HepG2 (cell line): Measurements from ENCODE around the gene SPHK2. TPM values are rescaled to one million over a fixed set of nuclear protein-coding genes. Genes with fewer than 3 reads are reported as not detected.

ENCODE experiments used
- DRAP1 ChIP-seq: IDR thresholded peaks from 2 replicates; pipeline ENCODE4 v1.6.1; 2016; ENCODE audit warnings: missing genetic modification reagents, missing compliant biosample characterization
- HOXA9 ChIP-seq: sonication (generic); formaldehyde crosslinking; IDR thresholded peaks from 2 replicates; pipeline ENCODE4 v1.8.1; 2022; ENCODE audit warnings: missing genetic modification reagents, mild to moderate bottlenecking, moderate library complexity, borderline replicate concordance
- IKZF5 ChIP-seq: IDR thresholded peaks from 2 replicates; pipeline ENCODE4 v1.6.1; 2018; ENCODE audit warnings: missing genetic modification reagents, mild to moderate bottlenecking, missing compliant biosample characterization
- MNT ChIP-seq: fragments of 450-650 bp; IDR thresholded peaks from 2 replicates; pipeline ENCODE4 v1.6.1; 2016
- RAD51 ChIP-seq: fragments of 450-650 bp; IDR thresholded peaks from 2 replicates; pipeline ENCODE4 v1.6.1; 2016; ENCODE audit warnings: borderline replicate concordance
- RBM22 ChIP-seq: fragments of 200-400 bp; formaldehyde crosslinking; optimal IDR thresholded peaks from 2 replicates; pipeline ENCODE3; 2017; ENCODE audit warnings: mild to moderate bottlenecking, low read length, moderate library complexity
- TAF15 ChIP-seq: fragments of 200-400 bp; formaldehyde crosslinking; IDR thresholded peaks from one replicate; pipeline ENCODE4 v1.6.1; 2018; ENCODE audit warnings: mild to moderate bottlenecking, low read depth, low read length; ENCODE audit not compliant: poor library complexity, severe bottlenecking
- TGIF2 ChIP-seq: IDR thresholded peaks from 2 replicates; pipeline ENCODE4 v1.6.1; 2016; ENCODE audit warnings: control low read depth, missing compliant biosample characterization
- ZFYVE20 ChIP-seq: sonication (generic); formaldehyde crosslinking; IDR thresholded peaks from 2 replicates; pipeline ENCODE4 v1.8.0; 2023; ENCODE audit warnings: low read depth, mild to moderate bottlenecking, moderate library complexity, missing genetic modification reagents, borderline replicate concordance
- ZHX2 ChIP-seq, 2 experiments: sonication (generic) in 1 of 2; formaldehyde crosslinking in 1 of 2; IDR thresholded peaks; 2 replicates each; pipeline versions ENCODE4 v1.6.1 to v1.9.0; 2014 to 2022; ENCODE audit warnings: antibody characterized with exemption in 1 of 2, borderline replicate concordance in 1 of 2, inconsistent platforms in 1 of 2, low read depth in 1 of 2, missing genetic modification reagents in 1 of 2
- ZNF326 ChIP-seq: sonication (generic); formaldehyde crosslinking; IDR thresholded peaks from 2 replicates; pipeline ENCODE4 v1.4.0; 2020; ENCODE audit warnings: missing genetic modification reagents, borderline replicate concordance
- ZNF512 ChIP-seq: sonication (generic); formaldehyde crosslinking; IDR thresholded peaks from 2 replicates; pipeline ENCODE4 v1.4.0; 2020; ENCODE audit warnings: mild to moderate bottlenecking, missing genetic modification reagents
- ZNF558 ChIP-seq: sonication (generic); formaldehyde crosslinking; IDR thresholded peaks from 2 replicates; pipeline ENCODE4 v1.9.0; 2022; ENCODE audit warnings: mild to moderate bottlenecking, missing genetic modification reagents, borderline replicate concordance
- ZNF564 ChIP-seq: sonication (generic); formaldehyde crosslinking; IDR thresholded peaks from 2 replicates; pipeline ENCODE4 v1.8.1; 2023; ENCODE audit warnings: mild to moderate bottlenecking, missing genetic modification reagents
- polyA plus RNA-seq, 8 experiments: library from polyadenylated mRNA; depleted of rRNA in 3 of 8; stranded (reverse) in 7 of 8; unstranded in 1 of 8; fragments of >200 nt; fragmentation: Illumina TruSeq in 4 of 8; extraction: Trizol in 4 of 8; gene quantifications; 2 replicates each; pipeline versions ENCODE4 v1.2.1 to v1.2.3, GENCODE V29; 2011 to 2016; ENCODE audit warnings: low read depth in 4 of 8, missing spikeins in 1 of 8, mixed read lengths in 1 of 8; ENCODE audit not compliant: insufficient read depth in 1 of 8
- total RNA-seq, 5 experiments: library from RNA; depleted of rRNA; stranded (reverse); fragments of >200 nt; fragmentation: Illumina TruSeq; extraction: Trizol; gene quantifications; 2 replicates each; pipeline ENCODE4 v1.2.3, GENCODE V29; 2016; ENCODE audit warnings: low read depth in 1 of 5

Gene SPHK2
- total and polyA plus RNA-seq, 2 of the 13 experiments (the other 11 are each of a cell fraction or from before 2014, with no cell fraction given), result 2.9 to 14.4 TPM

- TF ChIP-seq ZNF512 (CRISPR knock-in tag), result no peak
- TF ChIP-seq DRAP1, result peak; percentile 80
- TF ChIP-seq MNT, result peak; percentile 84
- no peak for TF ChIP-seq ZHX2 (IDR thresholded peaks at IDR 0.05; ENCODE audit: low read depth)
- TF ChIP-seq ZHX2 (CRISPR knock-in tag; IDR thresholded peaks at IDR 0.05; ENCODE audit: borderline replicate concordance), result no peak
- no peak for TF ChIP-seq RBM22
- TF ChIP-seq RAD51, result peak; percentile 45; the same call in 1 of the 2 replicates
- peak; percentile 58 for TF ChIP-seq TAF15
- TF ChIP-seq TGIF2 (CRISPR knock-in tag), result peak; percentile 82
- TF ChIP-seq ZNF564 (CRISPR knock-in tag), result peak; percentile 80
- TF ChIP-seq HOXA9, result peak; percentile 93
- peak; percentile 25; the same call in 1 of the 2 replicates for TF ChIP-seq IKZF5 (CRISPR knock-in tag)
- no peak for TF ChIP-seq ZNF326 (CRISPR knock-in tag)
- peak; percentile 92; the same call in 1 of the 2 replicates for TF ChIP-seq ZNF558 (CRISPR knock-in tag)
- 0 out of 2 replicates have a peak, but pooled peaks have one; percentile 28 for TF ChIP-seq ZFYVE20 (CRISPR knock-in tag)
These were observed 18.2 kb downstream of the SPHK2 start (continued) for GRCh38 chr19:48637449-48637947.
